ENCODE results near the gene NRN1L.

The NRN1L gene

DNA sequence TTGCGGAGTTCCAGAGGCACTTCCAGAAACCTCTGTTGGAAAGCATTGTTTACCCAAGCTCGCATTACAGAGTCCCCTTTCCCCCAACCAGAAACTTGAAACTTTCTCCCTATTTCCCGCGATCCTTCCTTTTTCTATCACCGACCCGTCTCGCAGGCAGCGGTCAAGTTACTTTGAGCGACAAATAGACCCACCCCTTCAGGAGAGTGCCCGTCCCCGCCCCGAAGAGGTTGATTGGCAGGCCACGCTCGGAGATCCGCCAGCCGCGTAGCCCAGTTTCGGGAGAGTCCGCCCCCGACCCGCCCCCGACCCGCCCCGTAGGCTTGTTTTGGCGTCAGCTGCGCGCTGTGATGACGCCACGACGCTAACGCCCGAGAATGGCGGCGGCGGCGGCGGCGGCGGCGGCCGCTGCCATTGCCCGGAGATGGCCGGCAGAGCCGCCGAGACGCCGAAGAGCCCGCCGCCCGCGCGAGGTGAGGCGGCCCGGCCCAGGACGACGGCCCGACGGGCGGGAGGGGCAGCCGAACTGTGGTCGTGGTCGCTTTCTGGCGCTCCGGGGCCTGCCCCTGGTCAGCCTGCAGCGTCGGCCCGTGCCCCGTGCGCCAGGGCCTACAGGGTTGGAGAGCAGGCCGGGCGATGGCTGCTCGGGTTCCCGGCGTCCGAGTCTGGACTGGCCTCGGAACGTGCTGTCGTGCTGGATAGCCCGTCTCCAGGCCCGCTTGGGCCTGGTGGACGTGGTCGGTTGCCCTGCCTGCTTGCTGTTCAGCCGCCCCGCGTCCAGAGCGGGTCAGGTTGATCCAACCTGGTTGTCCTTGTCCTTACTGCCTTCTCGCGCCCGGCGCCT, 8.4 kb downstream of the NRN1L start, which contains the start of gene PSKH1:
TSS of gene PSKH1 (plus strand) at position 356 of the 844 bp plus-strand sequence. CDS start 15,496 bp downstream, outside the sequence.
- no peaks in the 10 kb centered on the region for H4K20me1 ChIP-seq (ENCODE audit: insufficient read depth, low read length)
- peak within 1 kb of the TSS; percentile 88 for H3K9ac ChIP-seq (ENCODE audit: low read length)
- H3K27ac ChIP-seq (ENCODE audit: low read depth, low read length, poor library complexity, severe bottlenecking) = no peak within 1 kb of the TSS
- peaks cover 19% of the 10 kb centered on the region for H3K4me1 ChIP-seq (ENCODE audit: insufficient read depth, low read length, severe bottlenecking)
- H3K27me3 ChIP-seq (ENCODE audit: insufficient read depth, low read length) = no peaks in the 10 kb centered on the region
- no peaks in the 10 kb centered on the region for H3K9me2 ChIP-seq (ENCODE audit: low read depth, low read length)
- no peak within 1 kb of the TSS for H2AFZ ChIP-seq (ENCODE audit: low read length)
- H3K9me3 ChIP-seq (ENCODE audit: low read length) = no peaks in the 10 kb centered on the region
- peak within 1 kb of the TSS; percentile 91 for H3K4me3 ChIP-seq (ENCODE audit: low read depth, low read length, poor library complexity, severe bottlenecking)
- peaks cover 19% of the 10 kb centered on the region for H3K79me2 ChIP-seq (ENCODE audit: insufficient read depth, low read length)
- peak within 1 kb of the TSS; percentile 78 for H3K4me2 ChIP-seq (ENCODE audit: low read length)
- no peaks in the 10 kb centered on the region for H3F3A ChIP-seq (ENCODE audit: insufficient read depth, low read length)
- TF ChIP-seq, protein P1, sequence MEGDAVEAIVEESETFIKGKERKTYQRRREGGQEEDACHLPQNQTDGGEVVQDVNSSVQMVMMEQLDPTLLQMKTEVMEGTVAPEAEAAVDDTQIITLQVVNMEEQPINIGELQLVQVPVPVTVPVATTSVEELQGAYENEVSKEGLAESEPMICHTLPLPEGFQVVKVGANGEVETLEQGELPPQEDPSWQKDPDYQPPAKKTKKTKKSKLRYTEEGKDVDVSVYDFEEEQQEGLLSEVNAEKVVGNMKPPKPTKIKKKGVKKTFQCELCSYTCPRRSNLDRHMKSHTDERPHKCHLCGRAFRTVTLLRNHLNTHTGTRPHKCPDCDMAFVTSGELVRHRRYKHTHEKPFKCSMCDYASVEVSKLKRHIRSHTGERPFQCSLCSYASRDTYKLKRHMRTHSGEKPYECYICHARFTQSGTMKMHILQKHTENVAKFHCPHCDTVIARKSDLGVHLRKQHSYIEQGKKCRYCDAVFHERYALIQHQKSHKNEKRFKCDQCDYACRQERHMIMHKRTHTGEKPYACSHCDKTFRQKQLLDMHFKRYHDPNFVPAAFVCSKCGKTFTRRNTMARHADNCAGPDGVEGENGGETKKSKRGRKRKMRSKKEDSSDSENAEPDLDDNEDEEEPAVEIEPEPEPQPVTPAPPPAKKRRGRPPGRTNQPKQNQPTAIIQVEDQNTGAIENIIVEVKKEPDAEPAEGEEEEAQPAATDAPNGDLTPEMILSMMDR (IDR thresholded peaks at IDR 0.05; ENCODE audit: low read length) = no peak
- no peak for TF ChIP-seq EZH2 (IDR thresholded peaks at IDR 0.05; ENCODE audit: borderline replicate concordance, low read length)
- no peaks in the 10 kb centered on the region for H3K36me3 ChIP-seq (ENCODE audit: insufficient read depth, low read length)

DNA sequence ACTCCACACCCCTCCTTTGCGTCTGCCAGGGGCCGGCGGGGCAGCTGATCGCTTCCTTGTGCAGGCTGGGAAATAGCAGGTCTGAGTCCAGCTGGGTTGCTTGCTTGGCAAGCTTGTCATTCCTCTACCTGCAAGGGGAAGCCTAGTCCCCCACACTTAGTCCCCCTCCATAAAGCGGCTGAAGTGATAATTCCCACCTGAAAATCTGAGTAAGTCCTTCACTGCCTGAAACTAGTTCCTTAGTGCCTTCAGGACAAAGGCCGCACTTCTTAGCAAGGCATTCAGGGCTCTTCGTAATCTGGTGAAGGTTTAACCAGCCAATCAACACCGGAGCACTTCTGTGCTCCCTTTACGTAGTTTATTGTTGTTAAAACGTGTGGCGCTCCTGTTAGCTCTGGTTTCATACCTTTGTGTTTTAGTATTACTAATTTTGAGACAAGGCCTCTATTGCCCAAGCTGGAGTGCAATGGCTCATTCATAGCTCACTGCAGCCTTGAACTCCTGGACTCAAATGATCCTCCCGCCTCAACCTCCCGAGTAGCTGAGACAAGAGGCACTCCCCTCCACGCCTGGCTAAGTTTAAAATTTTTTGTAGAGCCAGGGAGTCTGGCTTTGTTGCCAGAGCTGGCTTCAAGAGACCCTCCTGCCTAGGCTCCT, 9.2 kb downstream of the NRN1L start:
- H3K9me2 ChIP-seq (ENCODE audit: low read depth, low read length) = no peaks in the 10 kb centered on the region
- TF ChIP-seq, protein P1 (IDR thresholded peaks at IDR 0.05; ENCODE audit: low read length) = no peak
- no peak for TF ChIP-seq EZH2 (IDR thresholded peaks at IDR 0.05; ENCODE audit: borderline replicate concordance, low read length)
- no peaks in the 10 kb centered on the region for H3F3A ChIP-seq (ENCODE audit: insufficient read depth, low read length)
- H3K4me1 ChIP-seq (ENCODE audit: insufficient read depth, low read length, severe bottlenecking) = peaks cover 19% of the 10 kb centered on the region
- no peaks in the 10 kb centered on the region for H3K36me3 ChIP-seq (ENCODE audit: insufficient read depth, low read length)
- peaks cover 19% of the 10 kb centered on the region for H3K79me2 ChIP-seq (ENCODE audit: insufficient read depth, low read length)
- no peaks in the 10 kb centered on the region for H4K20me1 ChIP-seq (ENCODE audit: insufficient read depth, low read length)
- H2AFZ ChIP-seq (ENCODE audit: low read length) = no peak overlapping the region
- peak overlapping the region; percentile 77 for H3K4me2 ChIP-seq (ENCODE audit: low read length)
- no peaks in the 10 kb centered on the region for H3K9me3 ChIP-seq (ENCODE audit: low read length)
- H3K27ac ChIP-seq (ENCODE audit: low read depth, low read length, poor library complexity, severe bottlenecking) = no peak overlapping the region
- peak overlapping the region; percentile 88 for H3K9ac ChIP-seq (ENCODE audit: low read length)
- peak overlapping the region; percentile 91 for H3K4me3 ChIP-seq (ENCODE audit: low read depth, low read length, poor library complexity, severe bottlenecking)
- no peaks in the 10 kb centered on the region for H3K27me3 ChIP-seq (ENCODE audit: insufficient read depth, low read length)

DNA sequence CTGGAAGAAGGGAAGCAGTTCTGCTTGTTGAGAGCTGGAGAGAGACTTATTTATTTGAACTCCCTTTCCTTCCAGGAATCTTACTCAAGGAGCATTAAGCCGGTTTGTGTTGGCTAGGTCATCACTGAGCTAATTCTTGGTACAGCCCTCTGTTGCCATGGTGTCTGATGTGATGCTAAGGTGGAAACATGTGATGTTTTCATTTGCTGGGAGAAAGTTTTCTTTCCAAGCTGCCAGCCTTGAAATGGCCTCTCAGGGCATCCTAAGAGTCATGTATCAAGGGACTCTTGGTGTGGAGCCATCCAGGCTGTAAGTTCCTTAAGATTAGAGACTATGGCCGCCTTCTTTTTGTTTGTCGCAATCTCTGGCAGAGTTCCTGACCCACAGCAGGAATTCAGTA, 12.5 kb downstream of the NRN1L start:
- H3K36me3 ChIP-seq (ENCODE audit: insufficient read depth, low read length) = no peaks in the 10 kb centered on the region
- H3K4me1 ChIP-seq (ENCODE audit: insufficient read depth, low read length, severe bottlenecking) = peaks cover 17% of the 10 kb centered on the region
- TF ChIP-seq, protein P1 (IDR thresholded peaks at IDR 0.05; ENCODE audit: low read length) = no peak
- TF ChIP-seq EZH2 (IDR thresholded peaks at IDR 0.05; ENCODE audit: borderline replicate concordance, low read length) = no peak
- H3F3A ChIP-seq (ENCODE audit: insufficient read depth, low read length) = no peaks in the 10 kb centered on the region
- H3K4me3 ChIP-seq (ENCODE audit: low read depth, low read length, poor library complexity, severe bottlenecking) = no peak overlapping the region
- H3K27me3 ChIP-seq (ENCODE audit: insufficient read depth, low read length) = no peaks in the 10 kb centered on the region
- H3K9me3 ChIP-seq (ENCODE audit: low read length) = no peaks in the 10 kb centered on the region
- peaks cover 19% of the 10 kb centered on the region for H3K79me2 ChIP-seq (ENCODE audit: insufficient read depth, low read length)
- H3K4me2 ChIP-seq (ENCODE audit: low read length) = no peak overlapping the region
- no peaks in the 10 kb centered on the region for H3K9me2 ChIP-seq (ENCODE audit: low read depth, low read length)
- H3K27ac ChIP-seq (ENCODE audit: low read depth, low read length, poor library complexity, severe bottlenecking) = no peak overlapping the region
- H3K9ac ChIP-seq (ENCODE audit: low read length) = no peak overlapping the region
- no peaks in the 10 kb centered on the region for H4K20me1 ChIP-seq (ENCODE audit: insufficient read depth, low read length)
- H2AFZ ChIP-seq (ENCODE audit: low read length) = no peak overlapping the region

All from OCI-LY1 (cell line).